ENCODE results near the gene MYCL. TPM values are rescaled to one million over a fixed set of nuclear protein-coding genes. Genes with fewer than 3 reads are reported as not detected.

MYCL gene
- total RNA-seq, 1 donor from 2014 or later: 2.6 TPM

- H3K4me3 ChIP-seq (ENCODE audit: low read depth, low read length): no peak overlapping the region
- no peak for DNase-seq (ENCODE audit: low read depth)
- TF ChIP-seq, protein P1, sequence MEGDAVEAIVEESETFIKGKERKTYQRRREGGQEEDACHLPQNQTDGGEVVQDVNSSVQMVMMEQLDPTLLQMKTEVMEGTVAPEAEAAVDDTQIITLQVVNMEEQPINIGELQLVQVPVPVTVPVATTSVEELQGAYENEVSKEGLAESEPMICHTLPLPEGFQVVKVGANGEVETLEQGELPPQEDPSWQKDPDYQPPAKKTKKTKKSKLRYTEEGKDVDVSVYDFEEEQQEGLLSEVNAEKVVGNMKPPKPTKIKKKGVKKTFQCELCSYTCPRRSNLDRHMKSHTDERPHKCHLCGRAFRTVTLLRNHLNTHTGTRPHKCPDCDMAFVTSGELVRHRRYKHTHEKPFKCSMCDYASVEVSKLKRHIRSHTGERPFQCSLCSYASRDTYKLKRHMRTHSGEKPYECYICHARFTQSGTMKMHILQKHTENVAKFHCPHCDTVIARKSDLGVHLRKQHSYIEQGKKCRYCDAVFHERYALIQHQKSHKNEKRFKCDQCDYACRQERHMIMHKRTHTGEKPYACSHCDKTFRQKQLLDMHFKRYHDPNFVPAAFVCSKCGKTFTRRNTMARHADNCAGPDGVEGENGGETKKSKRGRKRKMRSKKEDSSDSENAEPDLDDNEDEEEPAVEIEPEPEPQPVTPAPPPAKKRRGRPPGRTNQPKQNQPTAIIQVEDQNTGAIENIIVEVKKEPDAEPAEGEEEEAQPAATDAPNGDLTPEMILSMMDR (conservative IDR thresholded peaks at IDR 0.05; ENCODE audit: low read depth, low read length): no peak
Measured at GRCh38 chr1:39885516-39885915, 16.2 kb downstream of the MYCL start.

GRCh38 chr1:39882152-39882551 lies 19.6 kb downstream of the MYCL start:
- TF ChIP-seq, protein P1 (conservative IDR thresholded peaks at IDR 0.05; ENCODE audit: low read depth, low read length): no peak
- H3K4me3 ChIP-seq (ENCODE audit: low read depth, low read length): peak overlapping the region; percentile 98
- no peak for DNase-seq (ENCODE audit: low read depth)

GRCh38 chr1:39877980-39878956 lies 23.4 kb downstream of the MYCL start:
- DNase-seq (ENCODE audit: low read depth): no peak
- TF ChIP-seq, protein P1 (conservative IDR thresholded peaks at IDR 0.05; ENCODE audit: low read depth, low read length): no peak
- H3K4me3 ChIP-seq (ENCODE audit: low read depth, low read length): no peak overlapping the region

GRCh38 chr1:39877231-39877778 lies 24.4 kb downstream of the MYCL start:
- H3K4me3 ChIP-seq (ENCODE audit: low read depth, low read length): no peak overlapping the region
- TF ChIP-seq, protein P1 (conservative IDR thresholded peaks at IDR 0.05; ENCODE audit: low read depth, low read length): no peak
- no peak for DNase-seq (ENCODE audit: low read depth)

- TF ChIP-seq, protein P1 (conservative IDR thresholded peaks at IDR 0.05; ENCODE audit: low read depth, low read length): no peak
- no peak overlapping the region for H3K4me3 ChIP-seq (ENCODE audit: low read depth, low read length)
- DNase-seq (ENCODE audit: low read depth): no peak
Measured at GRCh38 chr1:39876144-39876543, 25.6 kb downstream of the MYCL start.

- no peak overlapping the region for H3K4me3 ChIP-seq (ENCODE audit: low read depth, low read length)
- no peak for DNase-seq (ENCODE audit: low read depth)
- TF ChIP-seq, protein P1 (conservative IDR thresholded peaks at IDR 0.05; ENCODE audit: low read depth, low read length): no peak
Measured at GRCh38 chr1:39872698-39873097, 29.0 kb downstream of the MYCL start.
